HUDEP-2 (cell line): Measurements from ENCODE around the gene CPA2.

ENCODE experiments used
- DNase-seq, 76 experiments: peaks; one replicate each; lab custom pipeline; 2025; ENCODE audit not compliant: unreplicated experiment in 76 of 76; lab: John Stamatoyannopoulos, UW

CPA2 gene

DNA sequence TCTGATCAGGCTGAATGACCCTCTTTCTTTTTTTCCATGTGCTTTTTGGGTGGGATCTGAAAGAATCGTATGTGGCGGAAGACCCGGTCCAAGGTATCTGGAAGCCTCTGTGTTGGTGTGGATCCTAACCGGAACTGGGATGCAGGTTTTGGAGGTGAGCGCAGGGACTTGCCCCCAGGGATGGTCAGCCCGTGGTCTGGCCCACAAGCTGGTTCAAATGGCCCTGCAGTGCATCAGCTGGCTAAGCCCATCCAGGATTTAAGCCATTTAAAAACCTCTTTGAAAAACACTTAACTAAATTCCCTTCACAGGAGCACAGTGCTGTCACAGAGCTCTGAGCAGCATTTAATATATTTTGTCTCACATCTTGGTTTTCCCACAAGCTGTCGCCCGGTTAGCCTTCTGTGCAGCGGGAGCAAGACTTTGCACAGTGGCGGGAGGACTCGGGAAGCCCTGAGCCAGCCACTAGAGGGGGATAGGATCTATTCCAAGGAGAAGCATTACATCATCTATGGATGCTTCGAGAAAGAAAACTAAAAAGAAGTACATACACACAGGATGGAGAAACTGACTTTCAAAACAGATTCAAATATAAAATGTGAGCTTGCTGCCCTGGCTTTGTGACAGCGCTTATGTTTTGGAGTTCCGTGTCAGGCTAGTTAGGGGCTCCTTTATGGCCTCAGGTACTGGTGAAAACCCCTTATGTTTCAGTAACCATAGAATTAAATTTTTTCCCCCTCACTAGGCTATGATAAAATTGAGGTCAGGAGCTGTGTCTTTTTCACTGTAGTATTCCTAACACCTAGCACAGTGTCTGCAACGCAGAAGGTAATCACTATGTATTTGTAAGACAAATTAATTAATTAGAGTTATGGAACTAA lies 11.3 kb downstream of the CPA2 start:
- DNase-seq = peak in 5 of 76 experiments; percentile 1 to 11 (median 3)

DNA sequence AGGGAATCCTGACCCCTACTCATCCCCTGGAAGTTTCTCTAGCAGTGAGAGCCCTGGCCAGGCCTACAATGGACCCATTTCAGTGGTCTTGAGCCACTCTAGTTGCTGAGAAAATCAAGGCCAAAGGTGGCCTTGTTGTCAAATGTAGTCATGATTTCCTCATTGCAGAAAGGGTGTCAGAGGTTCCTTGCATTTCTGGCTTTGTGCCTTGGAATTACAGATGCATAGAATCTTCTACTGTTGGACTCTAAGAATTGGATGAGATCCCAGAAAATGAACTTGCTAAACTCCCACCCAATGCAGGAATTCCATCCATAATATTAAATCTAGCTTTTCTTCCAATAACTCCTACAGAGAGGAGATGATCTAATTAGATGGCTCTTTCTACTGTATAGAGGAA lies 12.2 kb downstream of the CPA2 start:
- DNase-seq = no peak

DNA sequence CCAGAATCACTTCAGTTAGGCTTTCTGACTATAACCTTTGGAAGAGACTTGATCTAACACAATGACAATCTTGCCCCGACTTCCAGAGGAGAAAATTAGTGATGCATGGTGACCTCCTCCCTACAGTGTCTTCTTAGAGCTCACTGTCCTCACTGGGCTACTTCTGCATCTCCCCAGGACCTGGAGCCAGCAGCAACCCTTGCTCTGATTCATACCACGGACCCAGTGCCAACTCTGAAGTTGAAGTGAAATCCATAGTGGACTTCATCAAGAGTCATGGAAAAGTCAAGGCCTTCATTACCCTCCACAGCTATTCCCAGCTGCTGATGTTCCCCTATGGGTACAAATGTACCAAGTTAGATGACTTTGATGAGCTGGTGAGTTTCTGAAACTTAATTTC lies 12.6 kb downstream of the CPA2 start:
- no peak for DNase-seq

DNA sequence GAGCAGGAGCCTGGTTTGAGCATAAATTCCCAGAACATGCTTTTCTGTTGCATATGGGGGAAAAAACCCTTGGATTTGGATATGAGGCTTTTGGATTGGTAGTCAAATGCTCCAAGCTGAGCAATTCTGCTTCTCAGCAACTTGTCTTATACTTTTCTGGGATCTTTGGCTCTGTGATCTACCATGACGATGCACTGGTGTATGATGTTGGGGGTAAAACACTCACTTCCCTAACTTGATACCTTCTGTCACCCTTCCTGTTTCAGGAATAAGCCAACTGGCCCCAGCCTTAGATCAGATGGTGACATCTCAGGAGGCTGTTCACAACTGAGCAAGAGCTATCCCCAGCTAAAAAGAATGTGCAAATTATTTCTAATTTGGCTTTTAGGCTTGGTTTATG lies 13.2 kb downstream of the CPA2 start:
- no peak for DNase-seq

DNA sequence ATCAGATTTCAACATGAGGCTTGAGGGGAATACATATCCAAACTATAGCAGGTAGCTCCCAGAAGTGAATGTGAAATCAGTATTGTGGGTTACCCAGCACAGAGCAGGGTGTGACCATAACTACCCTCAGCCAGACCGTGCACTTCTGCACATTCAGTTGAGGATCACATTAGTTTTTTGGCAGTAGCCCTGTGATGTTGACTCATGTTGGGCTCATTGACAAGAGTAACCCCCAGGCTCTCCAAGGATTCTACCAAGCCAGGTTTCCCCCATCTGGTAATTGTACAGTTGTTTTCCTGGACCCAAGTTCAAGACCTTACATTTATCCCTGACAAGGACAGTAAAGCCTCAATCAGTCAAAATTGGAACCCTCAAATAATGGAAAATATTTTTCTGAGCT lies 14.6 kb downstream of the CPA2 start:
- DNase-seq = no peak

DNA sequence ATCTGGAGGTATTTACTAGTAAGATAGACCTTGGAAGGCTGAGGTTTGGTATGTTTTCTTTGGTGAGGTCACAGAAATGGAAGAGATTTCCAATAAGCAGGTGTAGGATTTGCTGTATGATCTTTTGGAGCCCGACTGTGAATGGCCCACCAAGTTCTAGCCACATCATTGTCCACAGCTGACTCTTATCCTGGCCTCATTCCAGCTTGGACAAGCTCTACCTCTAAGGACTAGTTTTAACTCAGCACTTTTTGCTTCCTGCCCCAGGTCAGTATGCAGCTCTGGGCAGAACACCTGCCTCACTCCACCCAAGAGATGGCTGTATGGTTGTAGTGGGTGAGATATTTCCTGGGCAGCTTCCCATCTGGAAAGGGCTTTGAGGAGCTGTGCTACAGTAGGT lies 20.2 kb downstream of the CPA2 start:
- no peak for DNase-seq

DNA sequence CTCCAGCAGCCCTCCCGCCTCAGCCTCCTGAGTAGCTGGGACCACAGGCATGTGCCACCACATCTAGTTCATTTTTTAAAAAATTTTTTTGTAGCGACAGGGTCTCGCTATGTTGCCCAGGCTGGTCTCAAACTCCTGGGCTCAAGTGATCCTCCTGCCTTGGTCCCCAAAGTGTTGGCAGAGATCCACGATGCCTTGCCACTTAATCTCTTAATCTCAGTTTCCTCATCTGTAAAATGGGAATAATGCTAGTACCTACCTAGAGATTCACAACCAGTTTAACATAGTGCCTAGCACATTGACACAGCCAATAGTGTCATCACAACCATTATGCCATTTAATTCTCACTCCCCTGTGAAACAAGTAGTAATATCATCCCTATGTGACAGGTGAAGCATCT lies 21.5 kb downstream of the CPA2 start:
- no peak for DNase-seq

DNA sequence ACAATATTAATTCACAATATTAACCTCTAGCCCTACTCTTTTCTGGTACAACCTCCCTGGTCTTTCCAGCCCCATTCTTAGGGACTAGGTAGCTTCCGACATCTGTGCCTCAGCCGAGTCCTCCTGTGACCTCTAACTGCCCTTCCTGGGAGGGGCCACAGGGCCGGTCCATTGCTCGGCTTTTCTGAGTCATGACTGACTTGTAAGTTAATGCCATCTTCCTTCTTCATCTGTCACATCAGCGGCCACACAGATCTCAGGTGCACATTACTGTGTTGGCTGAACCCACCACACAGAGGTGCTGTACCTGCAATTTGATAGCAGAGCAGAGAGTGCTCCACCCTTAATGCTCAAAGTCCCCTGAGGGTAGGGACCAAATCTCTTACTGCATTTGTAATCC lies 22.2 kb downstream of the CPA2 start:
- no peak for DNase-seq

DNA sequence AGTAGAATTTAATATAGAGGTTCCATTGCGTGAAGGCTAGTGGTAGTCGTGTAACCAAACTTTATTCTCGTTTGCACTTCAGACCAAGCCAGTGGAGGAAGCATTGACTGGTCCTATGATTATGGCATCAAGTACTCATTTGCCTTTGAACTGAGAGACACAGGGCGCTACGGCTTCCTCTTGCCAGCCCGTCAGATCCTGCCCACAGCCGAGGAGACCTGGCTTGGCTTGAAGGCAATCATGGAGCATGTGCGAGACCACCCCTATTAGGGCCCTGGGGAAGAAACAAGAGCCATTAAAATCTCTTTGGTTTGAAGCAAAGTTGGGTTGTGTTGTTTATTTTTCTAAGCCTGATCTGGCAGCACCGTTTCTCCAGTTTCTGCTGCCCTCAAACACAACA lies 22.8 kb downstream of the CPA2 start:
- no peak for DNase-seq

DNA sequence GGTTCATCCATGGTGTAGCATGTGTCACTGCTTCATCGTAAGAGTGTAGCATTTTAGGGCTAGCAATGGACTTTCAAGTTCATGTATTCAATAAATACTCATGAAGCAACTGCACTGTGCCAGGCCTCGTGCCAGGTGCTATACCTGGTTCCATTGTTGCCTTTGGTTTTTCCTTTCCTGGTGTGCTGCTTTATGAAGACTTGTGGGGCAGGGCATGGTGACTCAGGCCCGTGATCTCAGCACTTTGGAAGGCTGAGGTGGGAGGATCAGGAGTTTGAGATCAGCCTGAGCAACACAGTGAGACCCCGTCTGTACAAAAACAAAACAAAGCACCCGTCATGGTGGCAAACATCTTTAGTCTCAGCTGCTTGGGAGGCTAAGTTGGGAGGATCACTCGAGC lies 24.1 kb downstream of the CPA2 start:
- DNase-seq = no peak

DNA sequence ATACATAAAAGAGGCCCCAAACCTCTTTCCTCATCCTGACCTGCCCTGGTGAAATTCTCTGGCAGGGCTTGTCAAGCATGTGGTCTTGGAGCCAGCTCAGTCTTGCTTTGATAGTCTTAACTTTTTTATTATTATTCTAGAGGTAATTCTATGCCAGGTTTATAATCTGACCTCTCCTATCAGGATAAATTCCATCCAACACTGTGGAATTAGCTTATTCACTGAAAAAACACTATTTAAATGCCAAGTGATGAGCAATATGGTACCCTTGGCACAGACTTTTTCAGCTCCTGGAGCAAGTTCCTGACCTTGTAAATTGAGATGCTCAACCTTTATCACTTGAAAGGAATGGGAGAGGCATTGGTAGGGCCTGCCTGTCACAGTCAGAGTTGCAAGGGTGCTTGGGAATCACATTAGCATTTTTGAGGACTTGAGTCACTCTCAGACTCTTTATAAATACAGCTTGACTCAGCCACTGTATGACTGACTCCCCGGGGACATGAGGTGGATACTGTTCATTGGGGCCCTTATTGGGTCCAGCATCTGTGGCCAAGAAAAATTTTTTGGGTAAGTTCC lies 26.1 kb downstream of the CPA2 start, which contains the start of gene CPA4:
Gene CPA4, plus strand, starts transcription at position 480 of the 576 bp plus-strand sequence. Its CDS starts 20 bp downstream, at position 500.
- DNase-seq = no peak

DNA sequence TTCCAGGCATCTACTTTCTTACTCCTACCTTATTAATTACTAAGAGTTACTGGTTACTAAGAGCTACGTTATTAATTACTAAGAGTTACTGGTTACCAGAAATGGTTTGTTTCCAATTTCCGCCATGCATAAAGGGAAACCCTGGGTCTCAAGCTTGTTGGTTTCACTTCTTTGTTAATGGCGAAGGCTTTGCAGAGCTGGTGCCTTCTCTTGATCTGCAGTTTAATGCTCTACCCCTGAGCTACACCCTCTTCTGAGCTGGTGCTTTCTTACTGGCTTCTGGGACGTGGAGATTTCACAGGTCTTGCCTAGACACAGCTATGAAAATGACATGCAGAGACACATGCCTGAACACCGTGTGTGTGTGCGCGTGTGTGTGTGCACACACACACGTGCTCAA lies 26.9 kb downstream of the CPA2 start:
- DNase-seq = no peak

DNA sequence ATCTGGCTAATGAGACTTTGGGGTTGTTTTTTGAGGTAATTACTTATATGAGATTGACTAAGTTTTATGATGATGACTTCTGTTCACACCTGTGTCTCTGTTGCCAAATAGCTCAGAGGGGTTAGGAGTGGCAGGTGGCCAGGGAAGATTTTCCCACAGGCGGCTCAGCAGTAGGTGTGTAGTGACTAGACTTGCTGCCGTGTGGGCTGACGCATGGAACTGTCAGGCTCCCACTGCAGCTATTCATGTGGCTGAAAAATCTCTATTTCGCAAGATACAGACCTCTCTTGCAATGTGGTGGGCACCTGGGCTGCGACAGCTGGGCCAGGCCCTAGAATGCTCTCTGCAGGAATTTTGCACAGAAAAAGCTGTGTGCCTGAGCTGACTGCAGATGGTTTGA lies 27.7 kb downstream of the CPA2 start:
- no peak for DNase-seq

DNA sequence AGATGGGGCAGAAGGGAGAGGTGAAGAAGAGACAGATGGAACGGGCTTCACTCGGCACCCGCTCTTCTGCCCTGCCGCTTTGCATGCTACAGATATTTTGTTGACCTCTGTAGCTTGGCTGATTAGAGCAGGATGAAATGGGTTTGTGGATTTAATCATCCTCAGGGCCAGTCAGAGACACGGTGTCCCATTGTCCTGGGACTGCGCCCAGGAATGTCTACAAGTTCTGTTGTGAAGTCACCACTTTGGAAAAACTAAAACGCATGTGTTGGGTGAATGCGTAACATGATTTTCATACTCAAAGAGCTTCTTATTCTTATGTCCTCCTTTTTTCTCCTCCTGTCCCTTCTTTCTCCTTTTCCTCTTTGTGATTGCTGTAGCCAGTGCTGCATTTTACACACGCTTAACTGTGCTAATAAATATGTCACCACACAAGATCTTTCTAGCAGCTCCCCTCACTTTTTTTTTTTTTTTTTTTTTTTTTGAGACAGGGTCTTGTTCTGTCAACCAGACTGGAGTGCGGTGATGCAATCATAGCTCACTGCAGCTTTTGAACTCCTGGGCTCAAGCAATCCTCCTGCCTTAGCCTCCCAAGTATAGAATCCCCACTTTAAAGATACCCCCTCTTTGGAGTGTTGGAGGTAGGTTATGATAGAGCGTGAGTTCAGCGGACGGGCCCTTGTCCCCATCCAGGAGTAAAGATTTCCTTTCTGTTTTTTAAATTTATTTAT lies 29.7 kb downstream of the CPA2 start:
- no peak for DNase-seq

DNA sequence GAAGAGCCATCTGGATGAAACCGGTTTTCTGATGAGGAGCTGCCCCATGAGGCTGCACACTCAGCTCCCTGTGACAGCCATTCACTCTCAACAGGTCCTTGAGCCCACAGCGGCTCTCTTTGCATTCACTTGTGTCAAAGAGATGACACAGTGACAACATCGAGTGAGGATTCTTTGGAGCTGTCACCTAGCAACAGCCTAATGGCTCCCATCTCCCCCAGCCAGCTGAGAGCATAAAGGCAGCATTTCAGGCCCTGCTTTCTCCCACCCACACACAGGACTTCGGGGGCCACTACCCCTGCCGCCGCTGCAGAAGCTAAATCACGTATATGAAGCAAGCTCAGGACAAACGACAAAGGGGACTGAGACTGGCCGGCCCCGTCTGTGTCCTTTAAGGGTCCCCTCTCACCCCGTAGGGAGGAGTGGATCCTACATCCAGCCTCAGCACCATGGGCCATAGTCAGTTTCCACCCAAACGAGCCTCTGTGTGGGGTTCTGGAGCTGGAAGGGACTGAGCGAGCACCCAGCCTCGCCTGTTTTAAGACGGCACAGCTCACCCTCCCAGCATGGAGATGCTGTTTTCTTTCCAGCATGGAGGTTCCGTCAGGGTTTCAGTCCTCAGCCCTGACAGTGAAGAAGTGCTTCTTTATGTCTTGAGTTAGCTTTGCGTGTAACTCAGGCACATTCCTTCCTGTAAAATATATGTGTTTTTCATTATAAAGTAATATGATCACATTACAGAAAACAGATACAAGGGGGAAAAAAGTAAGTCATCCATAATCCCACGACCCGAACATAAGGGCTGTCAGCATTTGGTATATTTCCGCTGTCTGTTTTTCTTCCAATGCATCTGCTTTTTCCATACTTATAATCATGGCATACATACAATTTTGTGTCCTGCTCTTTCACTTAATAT lies 31.2 kb downstream of the CPA2 start:
- no peak for DNase-seq

DNA sequence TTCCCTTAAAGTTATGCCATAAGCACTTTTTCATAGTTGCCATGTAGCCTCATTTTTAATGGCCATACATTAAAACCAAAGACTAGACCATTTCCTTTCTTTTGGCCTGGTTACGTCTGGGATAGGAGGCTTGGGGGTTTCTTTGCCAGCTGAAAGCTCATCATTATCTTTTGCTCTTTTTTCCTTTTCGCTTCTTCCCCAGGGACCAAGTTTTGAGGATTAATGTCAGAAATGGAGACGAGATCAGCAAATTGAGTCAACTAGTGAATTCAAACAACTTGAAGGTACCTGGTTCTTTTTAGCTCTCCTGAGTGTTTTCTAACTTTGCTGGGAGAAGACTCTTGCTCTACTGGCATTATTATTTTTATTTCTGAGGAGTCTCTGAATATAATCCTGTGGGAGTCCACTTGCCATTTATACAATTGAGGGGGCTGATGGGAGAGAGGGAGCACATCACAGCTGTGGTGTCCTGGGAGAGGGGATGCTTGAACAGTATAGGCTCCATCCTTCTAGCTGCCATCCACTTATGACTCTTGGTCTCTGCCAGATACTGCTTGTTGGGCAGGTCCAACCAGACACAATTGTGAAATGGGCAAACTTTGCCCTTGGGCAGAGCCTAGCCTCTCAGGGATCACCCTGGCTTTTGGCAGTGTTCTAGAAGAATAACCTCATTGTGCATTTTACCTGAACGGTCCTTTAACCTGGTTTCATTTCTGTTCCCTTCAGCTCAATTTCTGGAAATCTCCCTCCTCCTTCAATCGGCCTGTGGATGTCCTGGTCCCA lies 32.1 kb downstream of the CPA2 start:
- DNase-seq = no peak

DNA sequence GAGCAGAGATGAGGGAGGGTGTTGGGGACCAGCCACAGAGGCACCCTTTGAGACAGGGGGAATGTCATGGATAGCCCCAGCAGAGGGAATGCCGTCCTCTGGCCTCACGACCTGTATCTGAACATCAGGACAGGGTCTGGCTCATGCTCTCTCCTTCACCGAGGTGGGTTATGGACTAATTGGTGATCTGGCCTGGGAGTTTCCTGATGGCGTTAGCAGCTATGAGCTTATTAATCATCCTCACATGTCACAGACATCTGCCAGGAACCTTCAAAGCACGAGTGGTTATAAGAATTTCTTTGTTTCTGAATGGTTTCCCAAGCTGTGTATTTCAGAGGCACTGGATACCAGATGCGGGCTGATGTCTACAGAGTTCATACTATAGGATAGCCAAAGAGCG lies 33.2 kb downstream of the CPA2 start:
- no peak for DNase-seq

DNA sequence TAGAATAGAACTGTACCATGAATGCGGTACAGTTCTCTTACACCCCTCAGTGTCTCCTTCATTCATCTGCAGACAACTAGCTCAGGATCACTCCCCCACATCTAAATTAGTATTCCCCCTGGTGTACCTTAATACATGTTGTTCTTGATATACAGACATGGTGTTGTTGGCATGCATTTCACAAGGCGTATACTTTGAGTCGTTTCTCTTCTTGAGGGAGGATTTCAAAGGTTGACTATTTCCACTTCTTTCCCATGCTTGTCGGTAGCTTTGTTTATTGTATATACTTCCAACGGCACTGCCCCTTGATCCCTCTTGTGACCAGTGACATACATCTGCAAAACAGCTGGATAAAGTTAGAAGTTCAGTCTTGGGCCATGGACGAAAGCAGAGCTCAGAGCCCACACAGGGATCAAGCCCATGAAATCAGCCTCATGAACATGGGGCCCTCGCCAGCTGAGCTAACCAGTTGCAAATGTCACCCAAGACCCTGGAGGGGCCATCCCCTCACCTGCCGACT lies 34.9 kb downstream of the CPA2 start:
- no peak for DNase-seq

DNA sequence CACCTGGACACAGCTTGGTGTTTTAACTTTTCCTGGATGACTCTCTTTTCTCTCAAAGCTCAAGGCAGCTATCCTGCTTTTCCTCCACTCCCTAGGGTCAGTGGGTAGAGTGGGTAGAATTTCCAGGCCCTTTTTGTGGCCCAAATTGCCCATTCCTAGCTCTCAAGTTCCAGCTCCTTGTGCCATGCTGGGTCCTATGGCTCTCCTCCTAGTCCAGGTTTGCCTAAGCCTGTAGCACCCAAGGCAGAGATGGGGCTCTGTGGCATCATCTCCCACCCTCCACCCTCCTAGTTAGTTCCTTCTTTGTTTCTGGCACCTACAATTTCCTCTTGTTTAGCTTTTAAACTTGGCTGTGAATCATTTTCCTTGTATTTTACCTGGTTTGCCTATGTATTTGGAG lies 36.0 kb downstream of the CPA2 start:
- DNase-seq = no peak

DNA sequence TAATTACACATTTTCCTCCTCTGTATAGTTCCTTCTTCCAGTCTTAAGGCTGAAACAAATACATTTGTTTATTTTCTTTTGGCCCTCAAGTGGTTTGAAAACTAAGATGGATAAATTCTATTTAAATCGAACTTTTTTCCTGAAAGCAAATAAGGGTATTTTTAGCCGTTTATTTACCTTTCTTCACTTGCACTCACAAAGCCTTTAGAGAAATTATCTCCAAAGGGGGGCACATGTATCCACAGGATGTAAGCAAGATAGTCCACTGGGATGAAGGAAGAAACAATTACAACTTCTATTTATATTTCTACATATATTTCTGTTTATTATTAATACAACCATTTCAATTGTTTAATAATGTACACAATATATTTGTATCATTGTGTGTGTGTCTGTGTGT lies 36.5 kb downstream of the CPA2 start:
- DNase-seq = no peak
